Measurements from ENCODE around the gene SLC39A1. TPM values are rescaled to one million over a fixed set of nuclear protein-coding genes. Genes with fewer than 3 reads are reported as not detected.

Gene SLC39A1
- total and polyA plus RNA-seq, 2 of the 4 experiments (the other 2 are of a cell fraction): 89.1 to 97.7 TPM

GRCh38 chr1:153946622-153947241 is 16.6 kb downstream of the SLC39A1 start, which contains the start of gene DENND4B (continued):
- TF ChIP-seq MAZ (IDR thresholded peaks at IDR 0.05; ENCODE audit: borderline replicate concordance, low read depth, low read length): peak; percentile 84; the same call in 1 of the 2 replicates

DNA sequence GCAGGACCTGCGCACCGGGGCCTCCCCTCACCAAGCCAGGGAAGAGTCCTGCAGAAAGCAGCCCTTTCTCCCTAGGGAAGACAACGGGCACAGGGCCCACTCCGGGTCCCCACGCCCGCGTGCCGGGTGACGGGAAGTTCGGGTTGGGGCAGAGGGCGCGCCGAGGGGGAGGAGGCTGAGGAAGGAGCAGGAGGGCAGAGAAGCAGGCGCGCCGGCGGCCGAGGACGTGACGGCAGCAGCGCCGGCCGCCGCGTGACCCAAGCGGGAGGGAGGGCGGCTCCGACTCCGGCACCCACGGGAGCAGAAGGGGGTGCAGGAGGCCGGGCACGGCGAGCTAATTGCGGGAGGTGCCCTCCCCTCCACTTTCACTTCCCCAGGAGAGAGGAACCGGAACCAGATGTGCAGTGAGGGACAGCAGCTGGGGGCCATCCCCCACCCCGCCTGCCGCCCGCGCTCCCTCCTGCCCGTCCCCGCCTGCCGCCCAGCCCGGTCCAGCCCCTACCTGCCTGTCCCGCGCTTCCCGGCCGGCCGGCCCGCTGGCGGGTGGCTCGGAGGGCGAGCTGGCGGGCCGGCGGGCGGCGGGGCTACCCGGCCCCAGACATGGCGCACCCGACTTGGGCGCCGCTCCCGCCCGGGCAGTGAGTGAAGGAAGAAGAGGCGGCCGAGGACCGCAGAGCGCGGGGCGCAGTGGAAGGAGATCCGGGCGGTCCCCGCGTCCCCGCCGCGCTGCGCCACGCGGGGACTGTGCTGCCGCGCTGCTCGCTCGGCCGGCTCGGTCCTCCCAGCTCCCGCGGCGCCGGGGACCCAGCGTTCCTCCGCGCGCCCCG is 17.3 kb downstream of the SLC39A1 start:
- peak overlapping the region; percentile 87 for H3K4ac ChIP-seq (ENCODE audit: low read depth, low read length)
- H2AK9ac ChIP-seq (replicated peaks; ENCODE audit: low read depth, low read length, poor library complexity): peak overlapping the region; percentile 99
- H3K23ac ChIP-seq (ENCODE audit: low read depth, low read length): peak overlapping the region; percentile 58
- in situ Hi-C loops (cut with MboI; ENCODE audit: low sequenced_read_pairs) (loop anchor here (5.0 kb wide), 1 partner anchor 149 kb away; no protein-coding TSS in a partner anchor), intact Hi-C loops (cut with micrococcal nuclease) (loop anchor here (1.0 kb wide), 2 partner anchors 125 to 149 kb away; no protein-coding TSS in a partner anchor), dilution Hi-C loops (cut with HindIII; ENCODE audit: low sequenced_read_pairs, unreplicated experiment) (no loop called here)
- peak overlapping the region; percentile 70 for H4K91ac ChIP-seq (ENCODE audit: insufficient read depth, low read depth, low read length)
- peak overlapping the region; percentile 86 for H4K5ac ChIP-seq (ENCODE audit: low read depth, low read length)
- H3K4me3 ChIP-seq (ENCODE audit: insufficient read depth, low read depth, low read length): peak overlapping the region; percentile 98
- peak overlapping the region; percentile 52; the same call in 1 of the 2 replicates for H2BK120ac ChIP-seq (ENCODE audit: low read depth, low read length)
- ChIA-PET CTCF (interaction anchor here (0.5 to 1.3 kb wide), 5 partner anchors 11 to 64 kb away, joined by 3 to 10 read pairs (median 4); partner anchors contain the start of genes RAB13 and SLC39A1), POLR2A (ENCODE audit: unreplicated experiment) (interaction anchor here (0.6 to 1.2 kb wide), 2 partner anchors 12 to 40 kb away, joined by 3 read pairs; partner anchors contain the start of gene CRTC2)
- peak overlapping the region; percentile 98 for H3K9ac ChIP-seq (ENCODE audit: low read depth, low read length)
- peak overlapping the region; percentile 81; the same call in 1 of the 2 replicates for H3K56ac ChIP-seq (ENCODE audit: extremely low read depth, insufficient read depth, low read length)
- peak overlapping the region; percentile 85 for H3K18ac ChIP-seq (ENCODE audit: low read depth, low read length)
- peak; percentile 75 for ATAC-seq (ENCODE audit: low read depth)
- H2AFZ ChIP-seq (replicated peaks; ENCODE audit: low read length, poor library complexity): peak overlapping the region; percentile 97
- 0 out of 2 replicates have a peak overlapping the region, but pooled peaks have one; percentile 25 for H2BK20ac ChIP-seq (ENCODE audit: low read depth, low read length)
- DNase-seq: peak; percentile 56
- H4K20me1 ChIP-seq (ENCODE audit: insufficient read depth, low read length): peaks cover 11% of the 10 kb centered on the region
- H3K14ac ChIP-seq (replicated peaks; ENCODE audit: low read depth, low read length): peak overlapping the region; percentile 96
- WGBS, 2 experiments (ENCODE audit: extremely low coverage in 2 of 2, insufficient read length in 1 of 2): 0% methylated on average over 14 of the region's 95 CpGs; no CpG with 5 or more reads in 1 of the 2 experiments
- H3K9me1 ChIP-seq (ENCODE audit: insufficient read depth, low read length): peaks cover 18% of the 10 kb centered on the region; the same call in 1 of the 2 replicates
- no peak overlapping the region; the same call in 2 of the 3 replicates for H2BK15ac ChIP-seq (ENCODE audit: low read depth, low read length)
- H3K9me3 ChIP-seq (ENCODE audit: control insufficient read depth, insufficient read depth, low read length): no peaks in the 10 kb centered on the region
- H3K79me1 ChIP-seq (ENCODE audit: low read depth in 1 of 2, low read length in 2 of 2): peaks cover 15 to 55% of the 10 kb centered on the region in 2 experiments
- peaks cover 35% of the 10 kb centered on the region for H3K36me3 ChIP-seq (ENCODE audit: control insufficient read depth, insufficient read depth, low read length)
- peak overlapping the region; percentile 97 for H3K27ac ChIP-seq (ENCODE audit: insufficient read depth, low read length)
- peak overlapping the region; percentile 90 to 91 for H4K8ac ChIP-seq (ENCODE audit: low read depth in 2 of 2, low read length in 2 of 2)
- peaks cover 9% of the 10 kb centered on the region for H3K4me1 ChIP-seq (ENCODE audit: control insufficient read depth, insufficient read depth, low read length)
- H3K4me2 ChIP-seq (ENCODE audit: low read depth, low read length): peak overlapping the region; percentile 100
- peak overlapping the region; percentile 96 for H2AK5ac ChIP-seq (ENCODE audit: low read depth, low read length)
- no peaks in the 10 kb centered on the region for H3K27me3 ChIP-seq (ENCODE audit: control insufficient read depth, insufficient read depth, low read length)
- H2BK5ac ChIP-seq (ENCODE audit: low read depth, low read length, poor library complexity, severe bottlenecking): peak overlapping the region; percentile 93
- BruUV-seq (replicated peaks): no TSS peak
- TF ChIP-seq MXI1 (IDR thresholded peaks at IDR 0.05; ENCODE audit: borderline replicate concordance, low read depth, low read length) (peak; percentile 66; the same call in 1 of the 2 replicates), RFX5 (IDR thresholded peaks at IDR 0.05; ENCODE audit: low read depth, low read length) (no peak), CTCF (conservative IDR thresholded peaks at IDR 0.05; ENCODE audit: low read depth, low read length) (no peak), RCOR1 (IDR thresholded peaks at IDR 0.05; ENCODE audit: insufficient replicate concordance, low read length) (no peak), CHD1 (IDR thresholded peaks at IDR 0.05; ENCODE audit: low read depth, low read length) (0 out of 2 replicates have a peak, but pooled peaks have one; percentile 20), MAZ (IDR thresholded peaks at IDR 0.05; ENCODE audit: borderline replicate concordance, low read depth, low read length) (peak; percentile 71), SMC3 (IDR thresholded peaks at IDR 0.05; ENCODE audit: low read depth, low read length) (no peak), MAFK (IDR thresholded peaks at IDR 0.05; ENCODE audit: low read depth, low read length) (no peak), RAD21 (IDR thresholded peaks at IDR 0.05; ENCODE audit: low read length) (no peak)
- TF ChIP-seq, protein P1, sequence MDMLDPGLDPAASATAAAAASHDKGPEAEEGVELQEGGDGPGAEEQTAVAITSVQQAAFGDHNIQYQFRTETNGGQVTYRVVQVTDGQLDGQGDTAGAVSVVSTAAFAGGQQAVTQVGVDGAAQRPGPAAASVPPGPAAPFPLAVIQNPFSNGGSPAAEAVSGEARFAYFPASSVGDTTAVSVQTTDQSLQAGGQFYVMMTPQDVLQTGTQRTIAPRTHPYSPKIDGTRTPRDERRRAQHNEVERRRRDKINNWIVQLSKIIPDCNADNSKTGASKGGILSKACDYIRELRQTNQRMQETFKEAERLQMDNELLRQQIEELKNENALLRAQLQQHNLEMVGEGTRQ (IDR thresholded peaks at IDR 0.05; ENCODE audit: low read depth, low read length): peak; percentile 82
